ENCODE results near the gene SEC23B. TPM values are rescaled to one million over a fixed set of nuclear protein-coding genes. Genes with fewer than 3 reads are reported as not detected.

The SEC23B gene
- total and polyA plus RNA-seq, 2 of the 8 experiments (the other 6 are each of a cell fraction or from before 2014, with no cell fraction given) = 53.3 to 62.8 TPM

GRCh38 chr20:18477821-18478220, 29.9 kb upstream of the SEC23B start:
- Histone ChIP-seq H4K20me1 (replicated peaks in 1 of 2; ENCODE audit: control insufficient read depth in 1 of 2, insufficient read depth in 2 of 2, low read length in 2 of 2) (no peaks in the 10 kb centered on the region), H2BK20ac (ENCODE audit: low read length) (no peak overlapping the region), H4K5ac (ENCODE audit: insufficient read length, low read depth, low read length) (no peak overlapping the region), H4K91ac (replicated peaks; ENCODE audit: insufficient read length, low read length) (no peak overlapping the region), H3K4me2 (ENCODE audit: insufficient read depth in 1 of 2, low read depth in 2 of 2, low read length in 2 of 2) (no peak overlapping the region), H3K9me3 (ENCODE audit: insufficient read depth in 2 of 2, low read depth in 1 of 2, low read length in 1 of 2) (no peaks in the 10 kb centered on the region), H2AK5ac (ENCODE audit: low read depth, low read length) (no peak overlapping the region), H3K23me2 (ENCODE audit: low read depth, low read length) (no peaks in the 10 kb centered on the region), H2BK12ac (ENCODE audit: low read depth, low read length) (no peak overlapping the region), H2BK15ac (ENCODE audit: low read length) (no peak overlapping the region), H3K23ac (ENCODE audit: insufficient read length) (no peak overlapping the region), H3K56ac (replicated peaks; ENCODE audit: insufficient read length, low read depth, low read length) (no peak overlapping the region), H2AFZ (ENCODE audit: low read length) (no peak overlapping the region), H2BK120ac (replicated peaks; ENCODE audit: low read depth, low read length) (no peak overlapping the region), H3K27ac (ENCODE audit: low read depth, low read length) (no peak overlapping the region), H3K27me3 (replicated peaks in 1 of 4; ENCODE audit: control insufficient read depth in 3 of 4, extremely low read depth in 1 of 4, insufficient read depth in 3 of 4, low read length in 3 of 4) (no peaks in the 10 kb centered on the region), H3K4ac (replicated peaks; ENCODE audit: insufficient read length, low read depth, low read length) (no peak overlapping the region), H3K79me1 (ENCODE audit: low read depth, low read length) (no peaks in the 10 kb centered on the region), H3K4me3 (ENCODE audit: extremely low read depth in 1 of 4, insufficient read depth in 2 of 4, low read depth in 3 of 4, low read length in 4 of 4) (no peak overlapping the region), H4K8ac (ENCODE audit: extremely low read depth, insufficient read depth, low read length) (no peak overlapping the region), H3K4me1 (replicated peaks in 1 of 4; ENCODE audit: control insufficient read depth in 3 of 4, insufficient read depth in 4 of 4, low read length in 3 of 4) (no peaks in the 10 kb centered on the region), H2BK5ac (ENCODE audit: low read depth, low read length) (no peak overlapping the region), H3K79me2 (ENCODE audit: control insufficient read depth in 1 of 2, insufficient read depth in 2 of 2, low read length in 2 of 2) (no peaks in the 10 kb centered on the region), H3K9ac (replicated peaks in 1 of 4; ENCODE audit: extremely low read depth in 1 of 4, low read depth in 3 of 4, low read length in 3 of 4) (no peak overlapping the region), H3K36me3 (ENCODE audit: control insufficient read depth in 2 of 4, insufficient read depth in 4 of 4, low read length in 3 of 4) (peaks cover 5 to 48% (median 34%) of the 10 kb centered on the region in 4 experiments), H3K14ac (ENCODE audit: insufficient read length) (no peak overlapping the region), H3K18ac (ENCODE audit: extremely low read depth, low read length) (no peak overlapping the region)
- CTCF ChIA-PET (ENCODE audit: partially characterized antibody) = interaction anchor here (0.7 kb wide), 2 partner anchors 16 to 74 kb away, joined by 3 read pairs; no protein-coding TSS in a partner anchor
- no peak for FAIRE-seq
- POLR2A ChIA-PET (ENCODE audit: partially characterized antibody) = interaction anchor here (1.0 to 1.7 kb wide), 5 partner anchors 9 to 22 kb away, joined by 3 to 6 read pairs (median 3); partner anchors contain the start of genes DZANK1, POLR3F and RBBP9
- 89% methylated on average over 1 of the region's 1 CpG; no CpG with 5 or more reads in 1 of the 2 experiments for WGBS, 2 experiments (ENCODE audit: extremely low coverage in 1 of 2, insufficient coverage in 1 of 2, insufficient read length in 1 of 2, insufficient replicate concordance in 2 of 2, low coverage in 1 of 2, low lambda C conversion rate in 2 of 2, missing lambda C conversion rate in 1 of 2)
- DNase-seq (ENCODE audit: low read depth in 1 of 2, low spot score in 2 of 2) = no peak
- TF ChIP-seq RXRA (IDR thresholded peaks at IDR 0.05; ENCODE audit: insufficient read depth, low read depth, low read length) (no peak), FOSL1 (IDR thresholded peaks at IDR 0.05; ENCODE audit: insufficient read depth, low read depth, low read length) (no peak), SP4 (IDR thresholded peaks at IDR 0.05; ENCODE audit: low read length) (no peak), HDAC2 (IDR thresholded peaks at IDR 0.05; ENCODE audit: borderline replicate concordance in 1 of 2, low read depth in 2 of 2, low read length in 2 of 2) (no peak), TAF7 (optimal IDR thresholded peaks at IDR 0.05; ENCODE audit: borderline replicate concordance, low read depth, low read length) (no peak), E2F6 (IDR thresholded peaks at IDR 0.05) (no peak), NANOG (IDR thresholded peaks at IDR 0.05; ENCODE audit: insufficient read depth, low read depth, low read length, poor library complexity, severe bottlenecking) (no peak)

Data from H1 (cell line).